Activated naive CD4-positive, alpha-beta T cell treated with anti-CD3 and anti-CD28 coated beads for 36 hours (primary cell): Measurements from ENCODE around the gene ASIC4. TPM values are rescaled to one million over a fixed set of nuclear protein-coding genes. Genes with fewer than 3 reads are reported as not detected.

Source experiments
- CTCF ChIA-PET: fragments of 350-600 bp; sonication (Branson Sonifier 250); formaldehyde crosslinking; loops from one replicate; lab custom pipeline; 2021; ENCODE audit warnings: antibody characterized with exemption; lab: Charles Lee
- DNase-seq: peaks from one replicate; pipeline ENCODE4 v3.0.0-alpha.2; 2020
- H3K27ac Mint-ChIP-seq: one replicate; pipeline ENCODE4 v1.8.0; 2021; ENCODE audit warnings: mild to moderate bottlenecking, mixed read lengths
- H3K27me3 Mint-ChIP-seq: one replicate; pipeline ENCODE4 v1.8.0; 2021; ENCODE audit warnings: low read depth, mixed read lengths
- H3K36me3 Mint-ChIP-seq: one replicate; pipeline ENCODE4 v1.8.0; 2021; ENCODE audit warnings: low read depth, mixed read lengths
- H3K4me1 Mint-ChIP-seq: one replicate; pipeline ENCODE4 v1.8.0; 2021; ENCODE audit warnings: low read depth, mixed read lengths
- H3K4me3 Mint-ChIP-seq: one replicate; pipeline ENCODE4 v1.8.0; 2021; ENCODE audit warnings: mild to moderate bottlenecking, moderate library complexity, mixed read lengths
- H3K9me3 Mint-ChIP-seq: one replicate; pipeline ENCODE4 v1.8.0; 2021; ENCODE audit warnings: mixed read lengths
- intact Hi-C: fragments of 100-400 bp; cut with micrococcal nuclease; formaldehyde crosslinking; loops from one replicate; pipeline ENCODE4 v1.15.1; 2023
- total RNA-seq, 2 experiments: library from RNA; stranded (reverse); gene quantifications; one replicate each; pipeline ENCODE4 v1.2.3, GENCODE V29; 2021

Gene ASIC4
- total RNA-seq, 2 experiments from 2014 or later = not detected

DNA sequence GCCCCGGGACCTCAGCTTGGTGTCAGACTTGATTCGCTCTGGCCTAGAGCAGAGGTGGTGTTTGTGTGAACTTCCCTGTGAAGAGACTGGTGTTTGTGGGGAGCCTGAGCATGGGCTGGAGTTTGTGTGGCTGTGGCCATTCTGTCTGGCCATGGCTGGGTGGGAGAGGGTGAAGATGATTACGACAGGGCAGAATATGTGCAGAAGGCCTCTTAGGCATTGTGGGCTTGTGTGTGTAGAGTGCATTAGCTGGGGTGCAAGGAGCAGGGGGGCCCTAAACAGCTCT lies 46.6 kb downstream of the ASIC4 start:
- Mint-ChIP-seq H3K27ac (no peak overlapping the region), H3K36me3 (no peaks in the 10 kb centered on the region), H3K27me3 (peaks cover 7% of the 10 kb centered on the region), H3K9me3 (no peaks in the 10 kb centered on the region), H3K4me3 (no peak overlapping the region), H3K4me1 (no peaks in the 10 kb centered on the region)
- CTCF ChIA-PET = interaction anchor here (0.5 to 5.7 kb wide), 16 partner anchors 8 to 129 kb away, joined by 3 to 56 read pairs (median 5); partner anchors contain the start of genes CHPF, INHA and TMEM198
- DNase-seq = no peak
- intact Hi-C loops = loop anchor here (1.0 kb wide), 1 partner anchor 20 kb away; no protein-coding TSS in a partner anchor

- CTCF ChIA-PET = interaction anchor here (0.6 to 5.7 kb wide), 10 partner anchors 9 to 128 kb away, joined by 3 to 56 read pairs (median 5); partner anchors contain the start of genes CHPF and TMEM198
- DNase-seq = no peak
- intact Hi-C loops = no loop called here
- no peak overlapping the region for H3K4me3 Mint-ChIP-seq
- no peak overlapping the region for H3K27ac Mint-ChIP-seq
- H3K36me3 Mint-ChIP-seq = no peaks in the 10 kb centered on the region
- peaks cover 8% of the 10 kb centered on the region for H3K27me3 Mint-ChIP-seq
- H3K9me3 Mint-ChIP-seq = no peaks in the 10 kb centered on the region
- H3K4me1 Mint-ChIP-seq = no peaks in the 10 kb centered on the region
Observed at GRCh38 chr2:219561179-219562048, 47.1 kb downstream of the ASIC4 start.

- intact Hi-C loops = no loop called here
Observed at GRCh38 chr2:219562049-219563020, 48.1 kb downstream of the ASIC4 start.

GRCh38 chr2:219563271-219563928 lies 49.1 kb downstream of the ASIC4 start:
- H3K27ac Mint-ChIP-seq = no peak overlapping the region
- intact Hi-C loops = no loop called here
- CTCF ChIA-PET = interaction anchor here (1.0 to 5.7 kb wide), 3 partner anchors 11 to 79 kb away, joined by 3 to 56 read pairs (median 7); partner anchors contain the start of genes CHPF and TMEM198
- H3K4me3 Mint-ChIP-seq = no peak overlapping the region
- H3K4me1 Mint-ChIP-seq = no peaks in the 10 kb centered on the region
- no peaks in the 10 kb centered on the region for H3K36me3 Mint-ChIP-seq
- DNase-seq = no peak
- H3K9me3 Mint-ChIP-seq = no peaks in the 10 kb centered on the region
- H3K27me3 Mint-ChIP-seq = peaks cover 18% of the 10 kb centered on the region

More at GRCh38 chr2:219562049-219563020, 48.1 kb downstream of the ASIC4 start:
- CTCF ChIA-PET = interaction anchor here (1.0 to 5.7 kb wide), 5 partner anchors 10 to 80 kb away, joined by 3 to 56 read pairs (median 3); partner anchors contain the start of genes CHPF and TMEM198
- Mint-ChIP-seq H3K9me3 (no peaks in the 10 kb centered on the region), H3K27me3 (peaks cover 14% of the 10 kb centered on the region), H3K4me3 (no peak overlapping the region), H3K36me3 (no peaks in the 10 kb centered on the region), H3K4me1 (no peaks in the 10 kb centered on the region), H3K27ac (no peak overlapping the region)
- DNase-seq = no peak

GRCh38 chr2:219565130-219566080 lies 51.1 kb downstream of the ASIC4 start:
- Mint-ChIP-seq H3K4me1 (no peaks in the 10 kb centered on the region), H3K27me3 (peaks cover 33% of the 10 kb centered on the region), H3K9me3 (no peaks in the 10 kb centered on the region), H3K4me3 (no peak overlapping the region), H3K27ac (no peak overlapping the region), H3K36me3 (no peaks in the 10 kb centered on the region)
- intact Hi-C loops = no loop called here
- CTCF ChIA-PET = interaction anchor here (0.8 kb wide), 1 partner anchor 8 kb away, joined by 3 read pairs; no protein-coding TSS in a partner anchor
- no peak for DNase-seq

- peaks cover 33% of the 10 kb centered on the region for H3K27me3 Mint-ChIP-seq
- H3K36me3 Mint-ChIP-seq = no peaks in the 10 kb centered on the region
- DNase-seq = no peak
- H3K4me3 Mint-ChIP-seq = no peak overlapping the region
- CTCF ChIA-PET = interaction anchor here (1.0 to 1.5 kb wide), 2 partner anchors 37 to 163 kb away, joined by 3 to 4 read pairs; no protein-coding TSS in a partner anchor
- H3K9me3 Mint-ChIP-seq = no peaks in the 10 kb centered on the region
- intact Hi-C loops = no loop called here
- H3K4me1 Mint-ChIP-seq = no peaks in the 10 kb centered on the region
- no peak overlapping the region for H3K27ac Mint-ChIP-seq
Observed at GRCh38 chr2:219566640-219567039, 52.4 kb downstream of the ASIC4 start.

DNA sequence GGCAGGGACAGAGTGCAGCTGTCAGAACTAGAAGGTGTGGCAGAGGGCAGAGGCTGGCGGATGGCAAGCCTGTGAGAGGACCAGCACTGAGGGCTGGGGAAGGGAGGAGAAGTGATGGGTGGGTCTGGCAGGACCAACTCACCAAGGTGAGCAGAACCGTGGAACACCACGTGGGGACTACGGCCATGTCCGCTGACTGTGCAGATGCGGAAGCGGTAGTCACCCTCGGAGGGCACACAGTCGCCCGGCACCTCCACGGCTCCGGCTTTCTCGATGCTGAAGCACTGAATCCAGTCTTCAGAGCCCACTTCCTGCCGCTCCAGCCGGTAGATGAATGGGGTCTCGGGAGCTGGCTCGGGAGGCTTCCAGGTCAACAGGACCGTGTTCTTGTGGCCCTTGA lies 52.8 kb downstream of the ASIC4 start:
- Mint-ChIP-seq H3K9me3 (no peaks in the 10 kb centered on the region), H3K27me3 (peaks cover 38% of the 10 kb centered on the region), H3K27ac (no peak overlapping the region), H3K4me3 (no peak overlapping the region), H3K4me1 (no peaks in the 10 kb centered on the region), H3K36me3 (no peaks in the 10 kb centered on the region)
- CTCF ChIA-PET = interaction anchor here (1.0 to 1.5 kb wide), 2 partner anchors 37 to 164 kb away, joined by 3 to 4 read pairs; no protein-coding TSS in a partner anchor
- DNase-seq = no peak
- intact Hi-C loops = no loop called here

DNA sequence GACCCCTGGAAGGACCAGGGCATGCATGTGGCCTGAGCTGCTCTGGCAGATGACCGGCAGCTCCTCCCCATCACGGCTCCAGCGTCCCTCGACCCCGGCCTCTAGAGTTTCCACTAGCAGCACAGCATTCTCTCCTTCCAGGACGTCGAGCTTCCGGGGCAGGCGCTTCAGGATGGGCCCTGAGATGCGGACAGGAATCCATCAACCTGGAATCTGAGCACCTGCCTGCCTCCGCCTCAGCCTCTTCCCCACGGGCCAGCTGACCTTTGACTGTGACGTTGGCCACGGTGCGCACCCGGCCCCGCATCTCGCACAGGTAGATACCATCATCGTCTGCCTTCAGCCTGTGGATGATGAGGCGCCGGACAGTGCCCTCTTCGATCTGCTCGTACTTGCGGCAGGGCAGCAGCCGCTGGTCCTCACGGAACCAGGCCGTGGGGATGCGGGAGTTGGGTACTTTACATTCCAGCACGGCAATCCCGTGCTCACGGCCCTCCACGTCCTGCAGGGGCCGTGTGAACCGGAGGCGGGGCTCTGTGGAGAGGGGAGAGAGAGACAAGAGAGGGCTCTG lies 53.6 kb downstream of the ASIC4 start:
- no peaks in the 10 kb centered on the region for H3K36me3 Mint-ChIP-seq
- no peak overlapping the region for H3K4me3 Mint-ChIP-seq
- peaks cover 37% of the 10 kb centered on the region for H3K27me3 Mint-ChIP-seq
- intact Hi-C loops = no loop called here
- H3K4me1 Mint-ChIP-seq = no peaks in the 10 kb centered on the region
- CTCF ChIA-PET = interaction anchor here (1.5 kb wide), 1 partner anchor 38 kb away, joined by 4 read pairs; no protein-coding TSS in a partner anchor
- H3K9me3 Mint-ChIP-seq = no peaks in the 10 kb centered on the region
- no peak for DNase-seq
- H3K27ac Mint-ChIP-seq = no peak overlapping the region

DNA sequence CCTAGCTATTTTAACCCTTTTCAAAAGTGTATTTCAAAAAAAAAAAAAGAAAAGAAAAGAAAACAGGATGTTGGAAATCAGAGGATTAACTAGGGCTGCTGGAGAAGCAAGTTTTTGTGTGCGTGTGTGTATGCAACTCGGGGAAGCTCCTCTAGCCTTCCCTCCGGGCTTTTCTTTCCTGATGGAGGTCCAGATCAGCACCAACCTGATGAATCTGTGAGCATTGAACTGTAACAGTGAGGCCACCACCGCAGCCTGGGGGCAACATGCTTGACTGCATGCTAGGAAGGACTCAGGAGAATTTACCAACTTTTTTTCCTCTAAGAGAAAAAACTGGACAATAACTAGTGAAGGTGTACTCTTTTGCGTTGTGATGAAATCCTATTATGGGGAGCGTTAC lies 54.8 kb downstream of the ASIC4 start:
- H3K9me3 Mint-ChIP-seq = no peaks in the 10 kb centered on the region
- intact Hi-C loops = no loop called here

DNA sequence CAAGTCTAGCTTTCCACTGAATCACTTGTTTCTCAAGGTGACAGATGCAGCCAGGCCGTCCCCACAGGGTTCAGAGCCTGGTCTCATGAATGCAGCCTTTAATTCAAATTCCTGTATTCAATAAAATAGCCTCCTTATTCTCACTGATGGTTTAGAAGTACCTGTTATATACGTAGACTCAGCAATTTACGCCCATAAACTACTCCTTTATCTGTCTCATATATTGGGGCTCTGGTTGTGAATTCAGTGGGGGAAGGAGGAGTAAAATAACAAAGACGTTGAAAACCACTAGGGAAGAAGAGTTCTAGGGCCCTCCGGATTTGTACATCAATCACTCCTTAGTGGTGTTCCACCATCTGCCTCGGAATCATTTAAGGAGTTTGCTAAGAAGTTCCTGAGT lies 55.4 kb downstream of the ASIC4 start:
- intact Hi-C loops = no loop called here
- no peak overlapping the region for H3K27ac Mint-ChIP-seq

More for the DNA sequence above, 54.8 kb downstream of the ASIC4 start:
- Mint-ChIP-seq H3K27me3 (peaks cover 42% of the 10 kb centered on the region), H3K36me3 (no peaks in the 10 kb centered on the region), H3K4me3 (no peak overlapping the region), H3K4me1 (no peaks in the 10 kb centered on the region), H3K27ac (no peak overlapping the region)
- CTCF ChIA-PET = interaction anchor here (0.6 to 0.7 kb wide), 2 partner anchors 28 to 39 kb away, joined by 3 to 4 read pairs; no protein-coding TSS in a partner anchor
- DNase-seq = no peak

More for the DNA sequence above, 55.4 kb downstream of the ASIC4 start:
- DNase-seq = no peak
- no peaks in the 10 kb centered on the region for H3K4me1 Mint-ChIP-seq
- CTCF ChIA-PET = interaction anchor here (0.7 kb wide), 2 partner anchors 10 to 29 kb away, joined by 3 to 4 read pairs; no protein-coding TSS in a partner anchor
- H3K36me3 Mint-ChIP-seq = no peaks in the 10 kb centered on the region
- no peaks in the 10 kb centered on the region for H3K9me3 Mint-ChIP-seq
- peaks cover 39% of the 10 kb centered on the region for H3K27me3 Mint-ChIP-seq
- H3K4me3 Mint-ChIP-seq = no peak overlapping the region
